HG02763 (cell line): ENCODE measurements around the gene CYP4F12.

Source experiments
- ATAC-seq: cut with Tn5 transposase; IDR thresholded peaks from one replicate; pipeline ENCODE4 v1.9.1; 2021; ENCODE audit warnings: mild to moderate bottlenecking, moderate library complexity; ENCODE audit not compliant: unreplicated experiment

Gene CYP4F12

GRCh38 chr19:15672580-15673175, at the start of gene CYP4F12:
Gene CYP4F12 (plus strand): TSS chr19:15673087. CDS start chr19:15673530, 443 bp downstream.
- ATAC-seq: no peak

DNA sequence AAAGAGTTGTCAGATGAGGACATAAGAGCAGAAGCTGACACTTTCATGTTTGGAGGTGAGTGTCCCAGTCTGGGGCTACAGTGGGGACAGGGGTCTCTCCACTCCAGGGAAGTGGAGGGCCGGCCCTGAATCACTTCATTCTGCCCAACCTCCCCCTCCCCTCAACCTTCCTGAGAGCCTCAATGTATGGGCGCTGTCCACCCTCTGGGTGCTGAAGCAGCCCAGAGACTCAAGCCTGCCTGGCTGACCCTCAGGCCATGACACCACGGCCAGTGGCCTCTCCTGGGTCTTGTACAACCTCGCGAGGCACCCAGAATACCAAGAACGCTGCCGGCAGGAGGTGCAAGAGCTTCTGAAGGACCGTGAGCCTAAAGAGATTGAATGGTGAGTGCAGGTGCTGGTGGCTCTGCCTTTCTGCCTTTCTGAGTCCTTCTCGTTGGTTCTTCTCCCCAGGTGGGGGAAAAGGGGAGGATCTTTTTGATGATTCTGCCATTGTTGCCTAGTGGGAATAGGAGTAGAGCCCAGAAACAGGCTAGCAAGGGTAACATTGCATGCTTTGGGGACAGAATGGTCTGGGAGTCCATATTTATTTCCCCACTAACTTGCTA, 49.1 kb upstream of the CYP4F12 start:
- ATAC-seq: no peak

GRCh38 chr19:15628236-15629002, 44.5 kb upstream of the CYP4F12 start:
- ATAC-seq: no peak

DNA sequence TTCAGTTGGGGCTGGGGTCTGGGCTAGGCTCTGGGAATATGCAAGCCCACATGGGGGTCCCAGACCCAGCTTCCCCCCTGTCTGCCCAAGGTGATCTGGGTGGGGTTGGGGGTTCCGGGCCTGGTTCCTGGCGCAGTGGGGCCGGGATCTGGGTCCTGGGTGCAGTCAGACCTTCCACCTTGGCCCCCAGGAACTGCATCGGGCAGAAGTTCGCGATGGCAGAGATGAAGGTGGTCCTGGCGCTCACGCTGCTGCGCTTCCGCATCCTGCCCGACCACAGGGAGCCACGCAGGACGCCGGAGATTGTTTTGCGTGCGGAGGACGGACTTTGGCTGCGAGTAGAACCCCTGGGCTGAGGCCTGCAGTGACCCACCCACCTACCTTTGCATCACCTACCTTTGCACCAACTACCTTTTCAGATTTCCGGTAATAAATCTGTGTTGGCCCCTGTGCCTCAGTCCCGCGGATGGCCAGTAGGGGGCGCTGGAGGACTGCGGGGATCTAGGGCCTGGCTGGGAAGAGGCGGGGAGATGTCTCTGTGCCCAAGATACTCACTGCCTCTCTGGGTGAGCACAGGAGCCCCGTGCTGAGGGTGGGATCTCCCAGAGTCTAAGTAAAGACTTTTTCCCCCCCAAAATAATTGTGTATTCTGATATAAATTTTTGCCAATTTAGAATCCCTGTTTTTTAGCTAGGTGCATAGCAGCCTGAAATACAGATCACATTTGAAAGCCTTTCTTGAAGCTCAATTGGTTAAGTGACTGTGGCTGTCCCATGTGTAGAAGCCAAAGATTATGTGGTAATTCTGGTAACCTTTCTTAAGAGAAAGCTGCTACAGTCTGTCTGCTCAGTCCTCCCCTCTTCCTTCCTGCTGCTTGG, 43.6 kb upstream of the CYP4F12 start:
- ATAC-seq: no peak

DNA sequence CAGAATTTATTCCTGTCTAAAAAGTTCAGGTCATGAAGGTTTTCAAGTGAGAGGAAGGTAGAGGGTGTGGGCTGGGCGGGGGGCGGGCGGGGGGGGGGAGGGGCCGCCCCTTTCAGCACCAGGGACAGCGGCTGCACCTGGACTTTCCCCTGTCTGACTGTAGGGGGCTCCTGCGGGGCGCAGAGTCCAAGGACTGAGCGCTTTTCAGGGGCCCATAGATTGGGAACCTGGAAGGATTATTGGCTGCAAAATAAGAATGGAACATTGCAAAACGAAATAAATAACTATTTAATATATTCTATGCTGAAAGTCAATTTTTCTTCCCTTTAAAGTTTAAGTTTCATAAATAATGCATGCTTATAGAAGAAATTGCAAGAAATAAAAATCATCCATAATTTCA, 41.1 kb upstream of the CYP4F12 start:
- ATAC-seq: no peak

DNA sequence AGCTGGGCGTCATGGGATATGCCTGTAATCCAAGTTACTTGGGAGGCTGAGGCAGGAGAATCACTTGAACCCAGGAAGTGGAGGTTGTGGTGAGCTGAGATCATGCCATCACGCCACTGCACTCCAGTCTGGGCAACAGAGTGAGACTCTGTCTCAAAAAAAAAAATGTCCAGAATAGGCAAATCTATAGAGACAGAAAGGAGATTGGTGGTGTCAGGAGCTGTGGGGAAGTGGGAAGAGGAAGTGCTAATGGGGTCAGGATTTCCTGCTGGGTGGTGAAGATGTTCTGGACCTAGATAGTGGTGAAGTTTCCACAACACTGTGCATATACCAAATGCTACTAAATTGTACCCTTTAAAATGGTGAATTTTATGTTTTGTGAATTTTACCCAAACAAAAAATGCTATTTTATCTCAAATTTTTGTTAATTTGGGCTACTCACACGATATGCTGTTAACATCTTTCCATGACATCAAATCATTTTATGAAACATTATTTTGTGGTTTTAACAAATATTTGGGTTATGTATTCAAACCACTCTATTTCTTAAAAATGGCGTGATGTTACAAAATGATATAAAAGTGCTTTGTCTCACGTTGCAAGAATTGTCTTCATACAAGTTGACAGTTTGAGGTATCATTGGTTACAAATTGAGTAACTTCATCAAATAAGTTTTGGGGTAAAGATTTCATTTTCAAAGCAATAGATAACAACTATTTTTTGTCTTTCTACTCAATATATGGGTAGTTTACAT, 39.6 kb upstream of the CYP4F12 start:
- ATAC-seq: no peak

GRCh38 chr19:15634105-15634504, 38.8 kb upstream of the CYP4F12 start:
- ATAC-seq: no peak

GRCh38 chr19:15635016-15635805, 37.7 kb upstream of the CYP4F12 start:
- no peak for ATAC-seq

- no peak for ATAC-seq
Measured at GRCh38 chr19:15636026-15636425, 36.9 kb upstream of the CYP4F12 start.

DNA sequence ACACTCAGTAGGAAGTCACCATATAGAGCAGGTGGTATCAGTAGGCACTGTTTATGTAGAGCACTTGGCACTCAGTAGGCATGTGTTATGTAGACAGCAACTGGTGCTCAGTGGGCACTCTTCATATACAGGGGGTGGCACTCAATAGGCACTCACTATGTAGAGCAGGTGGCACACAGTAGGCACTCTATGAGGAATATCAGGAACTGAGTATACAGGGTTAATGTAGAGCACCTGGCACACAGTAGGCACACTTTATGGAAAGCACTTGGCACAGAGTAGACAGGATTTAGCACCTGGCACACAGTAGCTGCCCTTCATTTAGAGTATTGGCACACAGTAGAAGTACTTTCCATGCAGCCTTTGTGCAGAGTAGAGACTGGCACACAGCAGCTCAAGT, 33.3 kb upstream of the CYP4F12 start:
- no peak for ATAC-seq

DNA sequence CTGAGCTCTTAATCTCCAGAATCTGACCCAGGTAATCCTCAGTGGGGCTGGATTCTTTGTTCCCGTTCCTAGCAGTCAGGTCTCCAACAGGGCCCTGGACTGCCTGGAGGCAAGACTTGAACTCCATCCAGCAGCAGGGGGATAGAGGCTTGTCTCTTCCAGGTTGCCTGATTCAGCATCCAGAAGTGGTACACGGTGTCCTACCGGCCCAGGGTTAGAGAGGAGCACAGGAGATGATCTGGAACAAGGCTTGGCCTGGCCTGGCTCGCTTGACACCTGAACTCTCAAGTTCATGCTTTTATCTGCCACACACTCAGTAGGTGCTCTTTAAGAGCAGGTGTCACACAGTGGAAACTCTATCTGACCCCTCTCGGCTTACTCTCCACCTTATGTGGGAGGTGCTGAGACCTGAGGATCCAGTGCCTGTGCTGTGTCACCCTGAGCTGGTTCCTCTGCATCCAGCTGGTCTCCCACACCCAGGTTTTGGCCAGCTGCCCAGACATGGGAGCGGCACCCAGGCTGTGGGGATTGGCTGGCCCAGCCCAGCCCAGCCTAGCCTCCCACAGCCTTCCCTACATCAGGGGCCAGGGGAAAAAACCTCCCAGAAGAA, 32.5 kb upstream of the CYP4F12 start, which contains the start of gene CYP4F3:
TSS of gene CYP4F3 (plus strand) at position 604 of the 610 bp plus-strand sequence. CDS start 519 bp downstream, outside the sequence.
- no peak for ATAC-seq

GRCh38 chr19:15640904-15641597, 31.8 kb upstream of the CYP4F12 start:
- no peak for ATAC-seq

DNA sequence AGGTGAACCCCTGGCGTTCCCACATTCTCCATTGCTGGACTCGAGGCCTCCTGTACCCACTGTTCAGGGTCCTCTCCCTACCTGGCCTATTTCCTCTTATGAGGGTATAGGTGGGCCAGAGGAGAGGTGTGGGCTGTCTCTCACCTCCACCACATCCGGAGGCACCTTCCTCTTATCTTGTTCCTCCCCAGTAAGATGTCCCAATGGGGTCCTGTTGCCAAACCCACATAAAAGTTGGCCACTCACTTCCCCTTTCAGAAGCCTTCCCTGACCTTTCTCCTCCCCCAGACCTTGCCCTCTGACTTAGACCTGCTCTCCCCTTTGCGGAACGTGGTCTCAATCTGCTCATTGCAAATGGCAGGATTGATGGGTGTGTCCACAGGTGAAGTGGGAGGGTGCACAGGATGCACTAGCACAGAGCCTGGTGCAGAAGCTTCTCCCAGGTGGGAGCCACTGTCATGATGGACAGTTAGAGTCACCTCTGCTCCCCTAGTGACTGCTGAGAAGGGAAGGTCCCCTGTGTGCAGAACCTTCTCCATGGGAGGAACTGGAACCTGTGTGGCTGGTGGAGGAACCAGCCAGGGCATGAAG, 30.9 kb upstream of the CYP4F12 start:
- no peak for ATAC-seq

- no peak for ATAC-seq
Measured at GRCh38 chr19:15642807-15643206, 30.1 kb upstream of the CYP4F12 start.

DNA sequence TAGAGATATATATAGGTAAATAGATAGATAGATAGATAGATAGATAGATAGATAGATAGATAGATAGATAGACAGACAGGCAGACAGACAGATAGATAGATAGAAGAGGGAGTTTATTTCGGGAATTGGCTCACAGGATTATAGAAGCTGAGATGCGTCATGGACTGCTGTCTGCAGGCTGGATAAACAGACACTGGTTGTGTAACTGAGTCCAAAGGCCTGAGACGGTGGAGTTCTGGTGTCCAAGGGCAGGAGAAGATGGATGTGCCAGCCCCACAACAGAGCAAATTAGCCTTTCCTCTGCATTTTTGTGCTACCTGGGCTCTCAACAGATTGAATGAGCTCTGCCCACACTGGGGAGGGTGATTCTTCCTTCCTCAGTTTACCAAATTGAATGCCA, 29.5 kb upstream of the CYP4F12 start:
- ATAC-seq: no peak

DNA sequence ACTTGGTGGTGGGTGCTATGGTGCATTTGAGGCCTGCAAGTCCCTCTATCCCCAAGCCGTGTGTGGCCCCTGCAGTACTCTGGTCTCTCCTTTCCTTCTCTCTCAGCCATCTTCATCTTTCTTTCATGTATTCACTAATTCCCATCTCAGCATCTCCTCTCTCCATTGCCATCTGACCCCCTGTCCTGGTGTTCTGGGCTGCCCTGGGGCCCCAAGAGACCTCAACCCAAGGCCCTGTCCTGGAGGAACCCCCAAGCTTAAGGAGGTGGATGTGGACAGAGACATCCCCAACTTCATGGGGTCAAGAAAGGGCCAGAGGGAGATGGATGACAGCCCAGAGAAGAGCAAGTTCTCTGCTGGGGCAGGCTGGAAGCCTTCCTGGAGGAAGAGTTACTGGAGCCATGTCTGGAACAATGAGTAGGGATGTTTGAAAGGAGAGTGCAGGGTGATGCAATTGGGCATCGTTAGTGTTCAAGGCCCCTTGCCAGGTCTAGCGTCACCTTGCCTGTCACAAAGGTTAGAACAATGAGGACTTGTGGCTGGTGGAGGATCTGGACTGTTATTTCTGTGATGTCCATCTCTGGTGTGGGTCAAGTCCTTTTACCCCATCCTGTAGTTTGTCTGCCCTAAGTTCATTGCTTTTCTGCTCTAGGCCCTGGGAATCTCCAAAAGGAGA, 28.7 kb upstream of the CYP4F12 start:
- no peak for ATAC-seq

GRCh38 chr19:15644816-15645215, 28.1 kb upstream of the CYP4F12 start:
- ATAC-seq: no peak

DNA sequence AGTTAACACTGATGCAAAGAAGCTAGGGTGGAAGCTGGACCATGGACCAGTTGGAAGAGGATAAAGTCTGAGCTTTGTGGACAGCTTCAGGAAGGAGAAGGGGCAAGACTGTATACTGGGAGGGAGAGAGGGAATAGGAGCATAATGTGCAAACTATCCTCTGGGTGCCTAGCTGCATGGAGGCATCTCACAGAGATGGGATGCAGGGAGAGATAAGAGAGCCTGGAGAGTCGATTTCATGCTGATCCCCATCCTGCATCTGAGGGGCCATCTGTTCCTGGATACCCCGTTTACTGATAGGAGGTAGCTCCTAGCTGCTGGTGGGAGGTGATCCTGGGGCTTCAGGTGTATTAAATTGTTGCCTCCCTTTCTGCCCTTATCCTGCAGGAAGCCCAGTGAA, 23.4 kb upstream of the CYP4F12 start:
- no peak for ATAC-seq
